Smooth muscle cell (in vitro differentiated cells): ENCODE measurements around the gene FBXO39. TPM values are rescaled to one million over a fixed set of nuclear protein-coding genes. Genes with fewer than 3 reads are reported as not detected.

Experiments used
- DNase-seq: peaks from one replicate; lab custom pipeline; 2025; ENCODE audit not compliant: unreplicated experiment; lab: John Stamatoyannopoulos, UW
- H2AFZ ChIP-seq: fragments of 200-600 bp; sonication (generic); 2 replicates; pipeline ENCODE4 v1.6.0; 2016; ENCODE audit warnings: antibody characterized with exemption, low read depth, mild to moderate bottlenecking
- H3F3A ChIP-seq: fragments of 200-600 bp; sonication (generic); 2 replicates; pipeline ENCODE4 v1.6.0; 2017; ENCODE audit warnings: antibody characterized with exemption, low read depth
- H3K27ac ChIP-seq: fragments of 200-600 bp; sonication (generic); 2 replicates; pipeline ENCODE4 v1.5.1; 2016; ENCODE audit warnings: low read depth, mild to moderate bottlenecking
- H3K27me3 ChIP-seq: fragments of 200-600 bp; sonication (generic); 2 replicates; pipeline ENCODE4 v1.6.1; 2016; ENCODE audit warnings: low read depth, mild to moderate bottlenecking
- H3K36me3 ChIP-seq: fragments of 200-600 bp; sonication (generic); 2 replicates; pipeline ENCODE4 v1.5.1; 2016; ENCODE audit warnings: low read depth
- H3K4me1 ChIP-seq: fragments of 200-600 bp; sonication (generic); 2 replicates; pipeline ENCODE4 v1.5.1; 2016; ENCODE audit warnings: low read depth
- H3K4me2 ChIP-seq: fragments of 200-600 bp; sonication (generic); 2 replicates; pipeline ENCODE4 v1.6.0; 2016; ENCODE audit warnings: mild to moderate bottlenecking
- H3K4me3 ChIP-seq: fragments of 200-600 bp; sonication (generic); 2 replicates; pipeline ENCODE4 v1.5.1; 2016; ENCODE audit warnings: mild to moderate bottlenecking
- H3K79me2 ChIP-seq: fragments of 200-600 bp; sonication (generic); 2 replicates; pipeline ENCODE4 v1.6.0; 2016; ENCODE audit warnings: low read depth, mild to moderate bottlenecking
- H3K9ac ChIP-seq: fragments of 200-600 bp; sonication (generic); 2 replicates; pipeline ENCODE4 v1.6.0; 2016; ENCODE audit warnings: low read depth
- H3K9me3 ChIP-seq: fragments of 200-600 bp; sonication (generic); replicated peaks from 2 replicates; pipeline ENCODE4 v1.5.1; 2016; ENCODE audit warnings: low read depth
- H4K20me1 ChIP-seq: fragments of 200-600 bp; sonication (generic); 2 replicates; pipeline ENCODE4 v1.6.0; 2016; ENCODE audit warnings: low read depth
- CTCF ChIP-seq: fragments of 200-600 bp; sonication (generic); IDR thresholded peaks from 2 replicates; pipeline ENCODE4 v1.5.1; 2017; ENCODE audit warnings: borderline replicate concordance, mild to moderate bottlenecking, antibody characterized with exemption; ENCODE audit not compliant: insufficient read depth, poor library complexity, severe bottlenecking
- WGBS: methylation state at CpG from one replicate; pipeline ENCODE4 v1.1.7; 2016; ENCODE audit warnings: low lambda C conversion rate; 5-methylcytosine and 5-hydroxymethylcytosine counted together
- polyA plus RNA-seq: library from polyadenylated mRNA; unstranded; fragments of >200 nt; fragmentation: Nextera tagmentation; extraction: Ambion mirVana; gene quantifications from 2 replicates; pipeline ENCODE4 v1.2.1, GENCODE V29; 2016
- total RNA-seq: library from RNA; depleted of rRNA; stranded (reverse); fragments of >200 nt; gene quantifications from 2 replicates; pipeline ENCODE4 v1.2.3, GENCODE V29; 2014

The FBXO39 gene
- total and polyA plus RNA-seq, 2 experiments from 2014 or later: not detected

- 85% methylated on average over 6 of the region's 6 CpGs for WGBS
- no peaks in the 10 kb centered on the region for H3K27me3 ChIP-seq
These were observed 23.7 kb downstream of the FBXO39 start for GRCh38 chr17:6799738-6800137.

GRCh38 chr17:6800422-6801027 lies 24.5 kb downstream of the FBXO39 start:
- Histone ChIP-seq H3K4me3 (no peak overlapping the region), H2AFZ (no peak overlapping the region), H3K36me3 (no peaks in the 10 kb centered on the region), H3K79me2 (no peaks in the 10 kb centered on the region), H3K9me3 (no peaks in the 10 kb centered on the region), H3K4me2 (no peak overlapping the region), H3K27me3 (no peaks in the 10 kb centered on the region), H3F3A (no peaks in the 10 kb centered on the region), H3K4me1 (no peaks in the 10 kb centered on the region), H3K9ac (no peak overlapping the region), H3K27ac (no peak overlapping the region), H4K20me1 (no peaks in the 10 kb centered on the region)
- 70% methylated on average over 13 of the region's 13 CpGs for WGBS
- peak; percentile 48 for TF ChIP-seq CTCF
- DNase-seq: no peak

More at GRCh38 chr17:6799738-6800137, 23.7 kb downstream of the FBXO39 start:
- no peak overlapping the region for H3K27ac ChIP-seq
- no peaks in the 10 kb centered on the region for H3K4me1 ChIP-seq
- no peak for TF ChIP-seq CTCF
- H3K4me2 ChIP-seq: no peak overlapping the region
- no peaks in the 10 kb centered on the region for H3F3A ChIP-seq
- no peaks in the 10 kb centered on the region for H3K79me2 ChIP-seq
- no peak overlapping the region for H2AFZ ChIP-seq
- H3K9me3 ChIP-seq: no peaks in the 10 kb centered on the region
- no peak overlapping the region for H3K4me3 ChIP-seq
- no peaks in the 10 kb centered on the region for H3K36me3 ChIP-seq
- DNase-seq: no peak
- no peak overlapping the region for H3K9ac ChIP-seq
- no peaks in the 10 kb centered on the region for H4K20me1 ChIP-seq

GRCh38 chr17:6811510-6811909 lies 35.5 kb downstream of the FBXO39 start:
- H3K4me2 ChIP-seq: no peak overlapping the region
- 88% methylated on average over 9 of the region's 9 CpGs for WGBS
- no peaks in the 10 kb centered on the region for H3K4me1 ChIP-seq
- no peak for TF ChIP-seq CTCF
- H3F3A ChIP-seq: no peaks in the 10 kb centered on the region
- H3K9ac ChIP-seq: no peak overlapping the region
- H2AFZ ChIP-seq: no peak overlapping the region
- H3K36me3 ChIP-seq: no peaks in the 10 kb centered on the region
- no peak overlapping the region for H3K4me3 ChIP-seq
- H3K79me2 ChIP-seq: no peaks in the 10 kb centered on the region
- no peak for DNase-seq
- H3K27me3 ChIP-seq: peaks cover 5% of the 10 kb centered on the region
- no peaks in the 10 kb centered on the region for H4K20me1 ChIP-seq
- H3K9me3 ChIP-seq: no peaks in the 10 kb centered on the region
- H3K27ac ChIP-seq: no peak overlapping the region

- WGBS: 83% methylated on average over 9 of the region's 9 CpGs
- no peak overlapping the region for H3K9ac ChIP-seq
- no peak overlapping the region for H2AFZ ChIP-seq
- H3K27ac ChIP-seq: no peak overlapping the region
- peaks cover 5% of the 10 kb centered on the region for H3K27me3 ChIP-seq
- no peaks in the 10 kb centered on the region for H3K4me1 ChIP-seq
- no peaks in the 10 kb centered on the region for H4K20me1 ChIP-seq
- H3K4me3 ChIP-seq: no peak overlapping the region
- H3K4me2 ChIP-seq: no peak overlapping the region
- no peak for TF ChIP-seq CTCF
- no peaks in the 10 kb centered on the region for H3K79me2 ChIP-seq
- no peaks in the 10 kb centered on the region for H3K9me3 ChIP-seq
- H3K36me3 ChIP-seq: no peaks in the 10 kb centered on the region
- no peak for DNase-seq
- H3F3A ChIP-seq: no peaks in the 10 kb centered on the region
These were observed 36.3 kb downstream of the FBXO39 start for GRCh38 chr17:6812295-6812694.
